Hematopoietic multipotent progenitor cell treated with erythropoietin and hydrocortisone succinate and interleukin-3 and kit ligand, for 6 days (in vitro differentiated cells): ENCODE measurements around the gene MSI1.
"Not testable (repeated sequence)": the region's sequence is repeated elsewhere in the genome, so short reads cannot be mapped to it uniquely, and the experiment has no call there.

ENCODE experiments used
- DNase-seq: peaks from one replicate; pipeline ENCODE4 v3.0.0-alpha.2; 2015

The MSI1 gene

DNA sequence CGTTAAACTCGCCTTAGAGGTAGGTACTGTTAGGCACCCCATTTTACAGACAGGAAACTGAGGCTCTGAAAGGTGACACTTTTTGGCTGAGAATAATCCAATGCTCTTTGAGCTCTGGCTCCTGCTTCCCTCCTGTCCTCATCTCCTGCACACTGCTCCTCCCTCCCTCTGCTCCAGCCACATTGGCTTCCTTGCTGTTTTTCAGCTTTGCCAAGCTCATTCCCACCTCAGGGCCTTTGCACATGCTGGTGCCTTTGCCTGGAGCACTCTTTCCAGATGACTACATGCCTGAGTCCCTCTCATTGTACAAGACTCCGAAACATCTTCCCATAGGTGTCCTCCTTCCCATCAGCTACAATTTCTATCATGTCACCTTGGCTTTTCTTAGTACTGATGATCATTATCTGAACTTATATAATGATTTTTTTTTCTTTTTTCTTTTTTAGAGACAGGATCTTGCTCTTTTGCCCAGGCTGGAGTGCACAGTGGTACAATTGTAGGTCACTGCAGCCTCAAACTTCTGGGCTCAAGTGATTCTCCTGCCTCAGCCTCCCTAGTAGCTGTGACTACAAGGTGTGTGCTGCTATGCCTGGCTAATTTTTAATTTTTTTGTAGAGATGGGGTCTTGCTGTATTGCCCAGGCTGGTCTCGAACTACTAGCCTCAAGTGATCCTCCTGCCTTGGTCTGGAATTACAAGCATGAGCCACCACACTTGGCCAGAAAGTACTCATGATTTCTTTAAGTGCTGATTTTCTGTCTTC is 15.2 kb downstream of the MSI1 start:
- no peak for DNase-seq

DNA sequence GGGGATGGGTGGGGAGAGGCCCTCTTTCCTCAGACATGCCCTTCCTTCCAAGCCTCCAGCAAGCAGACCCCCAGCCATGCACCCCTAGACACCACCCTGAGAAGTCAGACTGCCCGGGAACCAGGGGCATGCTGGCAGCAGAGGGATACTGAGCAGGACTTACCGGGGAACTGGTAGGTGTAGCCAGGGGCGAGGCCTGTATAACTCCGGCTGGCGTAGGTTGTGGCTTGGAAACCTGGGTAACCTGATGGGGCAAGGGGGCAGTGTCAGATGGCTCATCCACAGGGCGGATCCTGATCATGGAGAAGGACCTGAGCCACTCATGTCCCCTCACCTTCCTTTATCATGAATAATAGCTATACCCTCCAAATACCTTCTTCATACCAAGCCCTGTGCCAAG is 15.8 kb downstream of the MSI1 start:
- no peak for DNase-seq

DNA sequence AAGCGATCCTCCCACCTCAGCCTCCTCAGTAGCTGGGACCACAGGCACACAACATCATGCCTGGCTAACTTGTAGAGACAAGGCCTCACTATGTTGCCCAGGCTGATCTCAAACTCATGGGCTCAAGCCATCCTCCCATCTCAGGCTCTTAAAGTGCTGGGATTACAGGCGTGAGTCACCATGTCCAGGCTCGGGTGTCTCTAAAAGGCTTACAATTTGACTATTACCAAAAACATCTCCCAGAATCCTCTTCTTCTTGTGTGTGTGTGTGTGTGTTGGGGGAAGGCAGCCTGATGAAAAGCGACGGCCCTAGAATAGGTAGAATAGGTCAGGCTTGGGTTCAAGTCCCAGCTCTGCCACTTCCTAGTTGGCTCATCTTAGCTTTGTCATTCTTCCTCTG is 16.8 kb downstream of the MSI1 start:
- no peak for DNase-seq

DNA sequence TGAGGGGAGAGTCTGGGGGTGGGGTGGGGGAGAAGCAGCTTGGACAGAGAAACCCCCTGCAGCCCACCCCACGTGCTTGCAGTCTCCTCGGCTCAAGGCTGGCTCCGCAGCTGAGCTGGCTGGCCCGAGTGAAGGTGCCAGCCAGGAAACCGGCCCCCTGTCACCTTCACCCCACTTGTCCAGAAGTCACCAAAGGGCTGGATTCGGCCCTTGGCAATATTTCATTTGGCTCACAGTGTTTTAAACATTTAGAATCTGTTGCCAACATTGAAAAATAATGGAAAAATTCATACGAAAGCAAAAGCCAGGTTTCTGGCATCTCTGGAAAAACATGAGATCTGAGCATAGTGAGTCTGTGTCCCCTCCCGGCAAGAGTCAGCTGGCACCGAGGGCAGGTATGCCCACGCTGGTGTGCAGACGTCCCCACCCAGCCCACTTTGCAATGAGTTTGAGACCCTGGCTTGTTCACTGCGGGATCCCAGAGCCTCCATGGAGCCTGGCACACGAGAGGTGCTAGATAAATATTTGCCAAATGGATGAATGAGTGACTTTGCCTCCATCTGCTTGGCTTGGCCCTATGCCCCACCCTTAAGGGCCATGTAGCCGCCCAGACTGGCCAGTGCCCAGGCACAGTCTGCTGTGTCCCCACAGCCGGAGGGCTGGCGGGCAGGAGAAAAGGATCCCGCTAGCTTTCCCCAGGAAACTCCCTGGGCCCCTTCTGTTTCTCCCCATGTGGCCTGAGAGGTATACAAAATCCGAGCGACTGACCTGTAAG is 18.2 kb downstream of the MSI1 start:
- DNase-seq, result no peak

DNA sequence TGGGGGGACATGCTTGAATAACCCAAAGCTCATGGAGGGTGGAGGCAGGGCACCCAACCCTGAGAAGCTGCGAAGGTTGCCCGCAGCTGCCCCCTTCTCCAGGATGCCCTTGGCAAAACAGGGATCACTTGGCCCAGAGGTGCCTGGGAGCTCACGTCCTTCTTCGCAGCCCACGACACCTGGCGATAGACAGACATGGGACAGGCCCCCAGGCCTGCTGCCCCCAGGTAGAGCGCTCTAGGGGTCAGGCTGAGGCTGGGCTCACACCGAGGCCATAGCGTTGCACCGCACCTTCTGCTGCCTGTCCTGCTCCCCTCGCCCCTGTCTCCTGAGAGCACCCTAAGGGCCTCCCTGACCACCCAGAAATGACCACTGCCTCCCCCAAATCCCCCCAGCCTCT is 21.2 kb downstream of the MSI1 start:
- DNase-seq, result no peak

DNA sequence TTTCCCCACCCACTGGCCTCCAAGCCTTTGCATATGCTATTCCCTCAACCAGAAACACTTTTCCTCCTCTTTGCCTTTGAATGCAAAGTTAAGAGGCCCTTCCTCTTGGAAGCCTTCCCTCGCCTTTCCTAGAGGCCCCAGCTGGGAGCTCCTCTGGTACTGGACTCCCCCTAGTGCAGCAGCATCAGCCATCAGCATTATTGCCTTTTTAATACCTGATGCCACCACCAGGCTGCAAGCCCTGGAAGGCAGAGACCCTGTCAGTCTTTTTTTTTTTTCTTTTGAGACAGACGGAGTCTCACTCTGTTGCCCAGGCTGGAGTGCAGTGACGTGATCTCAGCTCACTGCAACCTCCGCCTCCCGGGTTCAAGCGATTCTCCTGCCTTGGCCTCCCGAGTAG is 22.3 kb downstream of the MSI1 start:
- DNase-seq, result no peak

DNA sequence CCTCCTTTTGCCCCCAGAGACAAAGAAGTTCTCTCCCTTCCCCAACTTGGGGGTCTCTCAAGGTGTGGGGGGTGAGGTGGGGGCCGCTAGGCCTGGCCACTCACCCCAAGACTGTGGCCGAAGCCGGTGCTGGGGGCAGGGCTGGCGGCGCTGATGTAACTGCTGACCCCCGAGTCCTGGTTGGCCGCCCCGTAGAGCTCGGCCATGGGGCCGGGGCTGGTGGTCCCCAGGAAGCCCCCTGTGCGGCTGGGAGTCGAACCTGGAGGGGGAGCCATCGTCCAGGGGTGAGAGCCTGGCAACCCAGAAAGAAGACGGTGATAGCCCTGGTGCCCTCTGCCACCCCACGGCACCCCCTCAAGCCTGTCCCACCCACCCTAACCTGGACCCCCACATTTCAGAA is 22.9 kb downstream of the MSI1 start:
- no peak for DNase-seq

DNA sequence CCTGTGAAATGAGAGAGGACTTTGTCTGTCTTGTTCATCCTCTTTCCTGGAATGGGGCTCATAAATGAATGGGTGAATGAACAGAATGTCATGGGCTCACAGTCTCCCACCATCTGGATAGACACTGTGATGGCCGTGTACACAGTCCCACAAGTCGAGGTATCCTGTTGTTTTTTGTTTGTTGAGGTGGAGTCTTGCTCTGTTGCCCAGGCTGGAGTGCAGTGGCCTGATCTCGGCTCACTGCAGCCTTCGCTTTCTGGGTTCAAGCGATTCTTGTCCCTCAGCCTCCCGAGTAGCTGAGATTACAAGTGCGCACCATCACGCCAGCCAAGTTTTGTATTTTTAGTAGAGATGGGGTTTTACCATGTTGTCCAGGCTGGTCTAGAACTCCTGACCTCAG is 25.3 kb downstream of the MSI1 start:
- no peak for DNase-seq

DNA sequence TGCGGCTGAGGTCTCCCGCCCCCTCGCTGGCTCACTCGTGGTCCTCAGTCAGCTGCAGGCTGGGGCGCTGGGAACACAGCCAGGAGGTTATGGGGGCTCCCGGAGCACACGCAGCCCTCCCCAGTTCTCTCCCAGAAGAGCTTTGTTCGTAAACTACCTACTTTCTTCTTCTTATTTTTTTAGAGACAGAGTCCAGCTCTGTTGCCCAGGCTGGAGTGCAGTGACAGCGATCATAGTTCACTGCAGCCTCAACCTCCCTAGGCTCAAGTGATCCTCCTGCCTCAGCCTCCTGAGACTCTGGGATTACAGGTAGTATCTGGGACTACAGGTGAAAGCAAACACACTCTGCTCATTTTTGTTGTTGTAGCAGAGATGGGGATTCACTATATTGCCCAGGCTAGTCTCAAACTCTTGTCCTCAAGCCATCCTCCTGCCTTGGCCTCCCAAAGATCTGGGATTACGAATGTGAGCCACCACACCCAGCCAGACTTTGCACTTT is 25.9 kb downstream of the MSI1 start:
- DNase-seq, result no peak

DNA sequence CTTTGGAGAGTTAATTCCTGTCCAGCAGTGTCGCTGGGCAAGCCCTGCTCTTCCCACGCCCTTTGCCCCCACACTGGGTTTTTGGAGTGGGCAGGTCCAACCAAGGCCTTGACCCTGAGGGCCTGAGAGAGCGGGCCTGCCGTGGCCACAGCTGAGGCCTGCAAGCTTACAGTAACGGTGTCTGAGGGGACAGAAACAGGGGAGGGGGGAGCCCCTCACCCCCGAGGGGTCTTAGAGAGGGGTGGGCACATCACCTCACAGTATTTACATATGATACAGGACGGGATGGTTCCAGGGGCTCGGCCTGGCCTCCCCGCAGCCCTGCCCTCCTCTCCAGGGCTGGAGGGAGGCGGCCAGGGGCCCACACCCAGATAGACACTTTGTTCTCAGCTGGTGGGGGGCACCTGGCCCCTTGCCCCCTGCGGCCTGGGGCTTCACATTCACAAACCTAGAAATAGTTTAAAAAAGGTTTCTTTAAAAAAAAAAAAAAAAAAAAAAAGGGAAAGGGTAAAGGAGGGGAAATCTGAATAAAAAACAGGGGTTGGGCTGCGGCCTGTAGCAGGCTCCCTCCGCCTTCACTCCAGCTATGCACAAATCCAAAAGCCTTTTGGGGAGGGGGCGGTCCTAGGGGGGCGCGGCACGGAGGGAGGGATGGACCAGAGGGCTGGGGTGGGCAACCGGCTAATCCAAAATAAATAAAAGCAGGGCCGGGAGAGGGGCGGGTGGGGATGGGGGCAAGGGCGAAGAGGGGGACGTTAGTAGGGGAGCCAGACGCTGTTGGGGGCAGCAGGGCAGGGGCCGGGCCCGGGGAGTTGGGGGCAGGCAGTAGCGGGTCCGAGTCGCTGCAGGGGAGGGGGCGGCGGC is 26.6 kb downstream of the MSI1 start:
- no peak for DNase-seq

DNA sequence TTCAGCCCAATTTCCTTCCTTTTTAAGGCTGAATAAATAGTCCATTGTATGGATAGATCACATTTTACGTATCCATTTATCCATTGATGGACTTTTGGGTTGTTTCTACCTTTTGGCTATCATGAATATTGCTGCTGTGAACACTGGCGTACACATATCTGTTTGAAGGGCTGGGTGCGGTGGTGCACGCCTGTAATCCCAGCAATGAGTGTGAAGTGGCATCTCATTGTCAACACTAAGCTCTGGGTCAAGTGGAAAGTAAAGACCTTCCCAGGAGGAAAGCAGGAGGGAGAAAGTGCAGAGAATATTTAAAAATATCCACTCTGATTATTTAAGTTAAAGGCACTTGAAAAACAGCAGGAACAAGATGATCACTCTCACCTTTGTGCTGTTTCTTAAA is 29.7 kb downstream of the MSI1 start:
- no peak for DNase-seq

DNA sequence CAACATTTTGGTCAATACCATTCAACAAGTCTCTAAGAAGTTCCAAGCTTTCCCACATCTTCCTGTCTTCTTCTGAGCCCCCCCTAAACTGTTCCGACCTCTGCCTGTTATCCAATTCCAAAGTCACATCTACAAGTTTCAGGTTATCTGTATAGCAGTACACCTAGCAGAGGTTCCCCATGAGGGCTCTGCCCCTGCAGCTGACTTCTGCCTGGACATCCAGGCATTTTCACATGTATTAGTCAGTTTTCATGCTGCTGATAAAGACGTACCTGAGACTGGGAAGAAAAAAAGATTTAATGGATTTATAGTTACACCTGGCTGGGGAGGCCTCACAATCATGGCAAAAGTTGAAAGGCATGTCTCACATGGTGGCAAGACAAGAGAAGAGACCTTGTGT is 31.2 kb downstream of the MSI1 start:
- DNase-seq, result no peak

DNA sequence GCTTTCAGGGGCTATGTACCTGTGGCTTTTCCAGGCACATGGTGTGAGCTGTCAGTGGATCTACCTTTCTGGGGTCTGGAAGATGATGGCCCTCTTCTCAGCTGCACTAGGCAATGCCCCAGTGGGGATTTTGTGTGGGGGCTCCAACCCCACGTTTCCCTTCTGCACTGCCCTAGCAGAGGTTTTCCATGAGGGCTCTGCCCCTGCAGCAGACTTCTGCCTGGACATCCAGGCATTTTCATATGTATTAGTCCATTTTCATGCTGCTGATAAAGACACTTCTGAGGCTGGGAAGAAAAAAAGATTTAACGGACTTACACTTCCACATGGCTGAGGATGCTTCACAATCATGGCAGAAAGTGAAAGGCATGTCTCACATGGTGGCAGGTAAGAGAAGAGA is 32.6 kb downstream of the MSI1 start:
- DNase-seq, result not testable (repeated sequence)

DNA sequence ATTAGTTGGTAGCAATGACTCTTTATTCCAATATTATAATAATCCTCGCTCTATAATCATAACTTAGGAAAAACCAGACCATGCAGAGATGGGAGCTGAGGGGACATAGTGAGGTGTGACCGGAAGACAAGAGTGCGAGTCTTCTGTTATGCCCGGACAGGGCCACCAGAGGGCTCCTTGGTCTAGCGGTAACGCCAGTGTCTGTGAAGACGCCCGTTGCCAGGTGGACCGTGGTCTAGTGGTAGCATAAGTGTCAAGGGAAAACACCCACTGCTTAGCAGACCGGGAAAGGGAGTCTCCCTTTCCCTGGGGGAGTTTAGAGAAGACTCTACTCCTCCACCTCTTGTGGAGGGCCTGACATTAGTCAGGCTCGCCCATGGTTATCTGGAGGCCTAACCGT is 33.5 kb downstream of the MSI1 start:
- peak; percentile 59 for DNase-seq

DNA sequence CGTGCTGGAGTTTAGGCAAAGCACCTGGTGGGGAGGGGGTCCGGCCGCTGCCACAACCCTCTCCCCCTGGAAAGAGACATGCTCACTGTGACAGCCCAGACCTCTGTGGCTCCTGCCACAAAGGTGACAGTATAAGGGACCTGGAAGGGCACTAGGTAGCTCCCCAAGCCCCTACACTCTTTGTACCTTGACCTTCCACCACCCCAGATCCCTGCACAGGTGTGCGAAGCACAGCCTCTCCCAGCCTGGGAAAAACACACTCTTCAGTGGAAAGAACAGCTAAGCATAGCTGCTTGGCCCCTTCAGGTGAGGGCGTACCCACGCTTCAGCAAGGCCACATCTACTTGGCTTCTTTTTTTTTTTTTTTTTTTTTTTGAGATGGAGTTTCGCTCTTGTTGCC is 36.4 kb downstream of the MSI1 start:
- DNase-seq, result no peak

DNA sequence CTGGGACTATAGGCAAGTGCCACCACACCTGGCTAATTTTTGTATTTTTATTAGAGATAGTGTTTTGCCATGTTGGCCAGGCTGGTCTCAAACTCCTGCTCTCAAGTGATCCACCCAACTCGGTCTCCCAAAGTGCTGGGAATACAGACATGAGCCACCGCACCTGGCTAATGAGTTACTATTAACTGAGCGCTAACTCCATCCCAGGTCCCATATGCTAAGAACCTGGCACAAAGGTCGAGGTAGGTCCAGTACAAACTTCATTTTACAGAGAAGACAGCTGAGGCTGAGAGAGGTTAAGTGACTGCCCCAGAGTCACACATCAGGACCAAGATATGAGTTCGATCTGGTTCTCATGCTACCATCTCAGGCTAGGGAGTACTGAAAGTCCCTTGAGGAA is 36.9 kb downstream of the MSI1 start:
- no peak for DNase-seq

DNA sequence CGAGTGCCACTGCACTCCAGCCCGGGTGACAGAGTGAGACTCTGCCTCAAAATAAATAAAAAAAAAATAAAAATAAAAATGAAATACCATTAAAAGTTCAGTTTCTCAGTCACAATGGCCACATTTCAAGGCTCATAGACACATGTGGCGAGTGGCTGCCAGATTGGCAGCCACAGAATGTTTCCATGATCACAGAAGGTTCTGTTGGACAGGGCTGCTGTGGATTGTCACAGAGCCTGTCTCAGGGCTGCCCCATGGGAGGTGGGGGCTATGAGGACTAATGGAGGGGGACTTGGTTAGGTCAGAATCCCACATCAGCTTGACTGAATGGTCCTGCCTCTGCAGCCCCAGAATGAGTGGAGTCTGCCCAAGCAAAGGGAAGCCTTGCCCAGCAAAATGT is 37.6 kb downstream of the MSI1 start:
- no peak for DNase-seq

DNA sequence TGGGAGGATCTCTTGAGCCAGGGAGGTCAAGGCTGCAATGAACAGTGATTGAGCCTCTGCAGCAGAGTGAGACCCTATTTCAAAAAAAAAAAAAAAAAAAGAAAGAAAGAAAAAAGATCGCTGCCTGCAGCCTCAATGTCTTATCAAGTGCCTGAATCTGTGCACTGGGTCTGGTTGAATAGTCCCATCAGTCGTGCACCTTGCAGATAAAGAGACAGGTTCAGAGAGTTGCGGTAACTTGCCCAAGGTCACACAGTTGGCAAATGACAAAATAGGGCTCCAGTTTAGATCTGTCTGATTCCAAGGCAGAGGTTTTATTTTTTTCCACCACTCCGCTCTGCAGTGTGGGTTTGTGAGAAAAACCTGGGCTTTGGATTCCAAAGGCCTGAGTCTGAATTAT is 40.7 kb downstream of the MSI1 start:
- peak; percentile 10 for DNase-seq

DNA sequence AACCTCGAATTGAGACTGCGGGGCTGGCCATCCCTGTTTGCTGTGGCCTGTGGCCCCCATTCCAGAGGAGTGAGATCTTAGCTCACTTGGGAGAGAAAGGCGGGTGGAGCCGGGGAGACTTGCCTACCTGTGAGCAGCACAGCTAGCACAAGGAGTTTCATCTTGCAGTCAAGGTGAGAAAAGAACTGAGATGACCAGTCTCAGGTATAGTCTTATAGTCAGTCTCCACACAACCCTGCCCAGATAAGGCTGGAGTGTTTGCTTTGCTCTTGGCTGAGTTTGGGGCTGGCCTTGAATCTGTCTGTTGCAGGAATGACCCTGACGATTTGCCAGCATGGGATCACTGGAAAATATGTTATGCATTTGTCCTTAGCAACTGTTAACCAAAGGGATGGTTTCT is 41.4 kb downstream of the MSI1 start, which contains the start of gene PLA2G1B:
PLA2G1B (minus strand) TSS at position 187 of the 400 bp plus-strand sequence; CDS start at position 161, 26 bp downstream.
- DNase-seq, result no peak

DNA sequence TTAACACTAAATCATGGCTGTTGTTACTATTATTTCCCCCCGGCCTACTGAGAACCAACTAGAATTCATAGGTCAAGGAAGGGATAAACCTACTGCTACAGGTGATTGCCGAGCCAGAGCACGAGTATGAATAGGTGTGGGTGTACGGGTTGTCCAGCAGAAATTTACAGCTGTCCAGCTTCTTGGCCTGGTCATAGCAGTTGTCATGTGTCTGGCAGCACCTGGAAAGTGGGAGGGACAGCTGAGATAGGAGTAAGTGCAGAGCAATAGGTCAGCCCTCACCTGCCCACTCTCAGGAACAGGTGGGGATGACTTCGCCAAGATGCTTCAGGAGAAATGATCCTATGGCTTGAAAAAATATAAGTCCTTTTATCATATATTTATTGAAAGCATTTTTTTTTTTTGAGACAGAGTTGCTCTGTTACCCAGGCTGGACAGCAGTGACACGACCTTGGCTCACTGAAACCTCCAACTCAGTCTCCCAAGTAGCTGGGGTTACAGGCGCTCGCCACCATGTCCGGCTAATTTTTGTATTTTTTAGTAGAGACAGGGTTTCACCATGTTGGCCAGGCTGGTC is 44.0 kb downstream of the MSI1 start:
- no peak for DNase-seq

DNA sequence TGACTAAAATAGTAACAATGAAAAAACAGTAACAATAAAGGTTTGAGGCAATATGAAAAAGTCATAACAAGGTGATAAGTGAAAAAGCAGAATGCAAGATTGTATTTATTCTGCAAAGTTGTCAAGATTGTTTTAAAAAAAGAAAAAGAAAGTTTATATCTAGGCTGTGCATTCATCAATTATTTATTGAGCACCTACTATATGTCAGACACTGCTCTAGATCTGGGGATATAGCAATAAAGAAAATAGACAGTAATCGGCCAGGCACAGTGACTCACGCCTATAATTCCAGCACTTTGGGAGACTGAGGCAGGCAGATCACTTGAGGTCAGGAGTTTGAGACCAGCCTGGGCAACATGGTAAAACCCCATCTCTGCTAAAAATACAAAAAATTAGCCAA is 45.2 kb downstream of the MSI1 start:
- DNase-seq, result no peak

DNA sequence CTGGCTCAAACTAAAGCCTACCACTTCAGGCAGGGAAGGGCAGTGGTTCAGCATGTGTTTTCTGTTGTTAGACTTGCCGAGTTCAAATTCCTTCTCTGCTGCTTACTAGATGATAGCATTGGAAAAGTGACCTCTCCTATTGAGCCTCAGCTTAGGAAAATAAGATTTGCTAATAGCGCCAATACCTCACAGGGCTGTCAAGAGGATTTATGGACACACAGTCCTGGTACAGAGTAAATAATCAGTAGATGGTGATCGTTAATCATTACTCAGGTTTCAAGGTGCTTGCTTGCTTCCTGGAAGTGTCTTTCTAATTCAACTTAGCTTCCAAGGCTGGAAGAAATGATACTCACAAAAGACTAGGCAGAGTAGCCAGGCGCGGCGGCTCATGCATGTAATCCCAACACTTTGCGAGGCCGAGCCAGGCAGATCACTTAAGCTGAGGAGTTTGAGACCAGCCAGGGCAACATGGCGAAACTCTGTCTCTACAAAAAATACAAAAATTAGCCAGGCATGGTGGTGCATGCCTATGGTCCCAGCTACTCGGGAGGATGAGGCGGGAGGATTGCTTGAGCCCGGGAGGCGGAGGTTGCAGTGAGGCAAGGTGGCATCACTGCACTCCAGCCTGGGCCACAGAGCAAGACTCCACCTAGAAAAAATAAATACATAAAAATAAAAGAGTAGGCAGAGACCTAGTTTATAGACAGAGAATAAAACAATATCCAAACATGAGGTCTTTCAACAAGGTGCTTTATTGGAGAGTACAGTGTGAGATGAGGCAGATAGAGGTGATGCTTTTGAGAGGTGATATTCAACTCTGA is 47.4 kb downstream of the MSI1 start:
- DNase-seq, result no peak
